HG02938 (cell line): ENCODE results near the gene WDR73.

Experiments
- ATAC-seq: cut with Tn5 transposase; IDR thresholded peaks from one replicate; pipeline ENCODE4 v1.9.1; 2021; ENCODE audit warnings: mild to moderate bottlenecking, moderate library complexity; ENCODE audit not compliant: unreplicated experiment

WDR73 gene

GRCh38 chr15:84620626-84621025, 33.5 kb downstream of the WDR73 start:
- no peak for ATAC-seq

DNA sequence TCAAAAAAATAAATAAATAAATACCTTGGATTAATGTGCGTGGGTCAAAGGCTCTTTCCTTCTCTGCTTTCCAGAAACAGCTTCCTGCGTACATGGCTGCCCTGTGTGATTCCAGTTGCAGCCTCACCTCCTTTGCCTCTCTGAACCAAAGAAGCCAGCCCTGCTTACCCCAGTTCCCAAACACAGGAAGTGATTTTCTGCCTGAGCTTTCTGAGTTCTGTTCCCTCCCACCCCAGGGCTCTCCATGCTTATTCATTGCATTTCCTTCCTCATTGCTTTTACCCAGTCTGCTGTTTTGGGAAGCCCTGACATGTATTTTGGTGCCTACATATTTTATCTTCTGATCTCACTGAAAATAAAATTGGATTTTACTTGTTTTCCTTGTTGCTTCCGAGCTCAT, 37.8 kb downstream of the WDR73 start:
- ATAC-seq, result no peak

GRCh38 chr15:84611631-84612030, 42.5 kb downstream of the WDR73 start:
- ATAC-seq, result no peak

DNA sequence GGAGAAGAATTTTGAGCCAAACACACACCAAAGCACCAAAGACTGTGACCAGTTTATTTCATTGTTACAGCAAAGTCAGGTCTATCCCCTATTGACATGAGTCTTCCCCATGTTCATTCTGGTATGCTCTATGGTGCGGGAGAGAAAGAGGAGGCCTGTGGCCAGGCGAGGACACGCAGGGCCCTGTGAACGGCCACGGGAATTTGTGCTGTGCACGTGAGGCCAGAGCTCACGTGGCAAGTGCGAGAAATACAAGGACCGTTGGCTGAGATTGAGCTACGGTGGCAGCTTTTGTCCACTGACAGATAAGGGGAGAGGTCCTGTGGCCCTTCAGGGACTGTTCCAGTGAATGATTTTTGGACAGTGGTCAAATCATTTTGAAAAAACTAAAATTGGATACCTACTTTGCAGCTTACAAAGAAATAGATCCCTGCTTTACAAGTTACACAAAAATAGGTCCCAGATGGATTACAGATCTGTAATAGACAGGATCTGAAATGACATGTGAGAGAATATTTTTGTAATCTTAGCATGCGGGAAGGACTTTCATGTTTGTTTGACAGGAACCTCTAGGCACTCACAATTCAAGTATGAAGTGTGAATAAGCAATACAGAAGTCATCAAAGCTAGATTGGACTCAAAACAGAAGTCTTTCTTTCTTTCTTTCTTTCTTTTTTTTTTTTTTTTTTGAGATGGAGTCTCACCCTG, 44.1 kb downstream of the WDR73 start:
- ATAC-seq, result no peak

GRCh38 chr15:84608707-84609284, 45.3 kb downstream of the WDR73 start:
- no peak for ATAC-seq

DNA sequence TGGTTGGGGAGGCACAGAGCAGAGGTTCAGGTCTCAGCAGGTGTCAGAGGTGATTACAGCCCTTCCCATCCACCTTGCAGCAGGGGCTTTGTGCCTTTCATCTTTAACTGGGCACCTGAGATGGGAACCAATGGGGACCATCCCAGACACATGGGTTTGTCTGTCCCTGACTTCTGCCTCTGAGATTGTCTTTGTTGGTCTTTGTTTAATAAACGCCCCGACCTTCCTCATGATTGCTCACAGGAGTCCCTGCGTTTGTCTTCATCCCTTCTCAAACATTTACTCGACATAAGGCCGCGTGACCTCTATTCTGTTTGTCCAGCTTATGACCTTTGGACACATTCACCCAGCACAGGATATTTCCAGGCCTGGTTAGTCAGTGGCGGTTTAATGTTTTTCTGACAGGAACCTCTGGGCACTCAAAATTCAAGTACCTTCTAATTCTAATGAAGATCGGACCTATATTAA, 47.4 kb downstream of the WDR73 start:
- no peak for ATAC-seq

DNA sequence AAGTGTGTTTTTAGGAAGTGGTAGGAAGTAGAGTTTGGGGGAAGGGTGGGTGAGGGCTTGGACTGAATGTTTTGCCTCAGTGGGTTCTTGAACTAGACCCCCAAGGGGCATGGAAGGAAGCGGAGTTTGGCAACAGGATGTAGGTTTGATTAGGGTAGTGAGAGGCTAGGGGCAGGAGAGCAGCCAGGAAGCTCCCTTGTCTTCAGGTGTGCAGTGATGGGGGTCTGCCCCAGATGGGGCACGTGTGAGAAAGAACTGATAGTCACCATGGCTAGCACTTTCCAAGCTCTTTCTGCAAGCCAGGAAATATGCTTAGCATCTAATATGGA, 48.6 kb downstream of the WDR73 start:
- ATAC-seq, result no peak

DNA sequence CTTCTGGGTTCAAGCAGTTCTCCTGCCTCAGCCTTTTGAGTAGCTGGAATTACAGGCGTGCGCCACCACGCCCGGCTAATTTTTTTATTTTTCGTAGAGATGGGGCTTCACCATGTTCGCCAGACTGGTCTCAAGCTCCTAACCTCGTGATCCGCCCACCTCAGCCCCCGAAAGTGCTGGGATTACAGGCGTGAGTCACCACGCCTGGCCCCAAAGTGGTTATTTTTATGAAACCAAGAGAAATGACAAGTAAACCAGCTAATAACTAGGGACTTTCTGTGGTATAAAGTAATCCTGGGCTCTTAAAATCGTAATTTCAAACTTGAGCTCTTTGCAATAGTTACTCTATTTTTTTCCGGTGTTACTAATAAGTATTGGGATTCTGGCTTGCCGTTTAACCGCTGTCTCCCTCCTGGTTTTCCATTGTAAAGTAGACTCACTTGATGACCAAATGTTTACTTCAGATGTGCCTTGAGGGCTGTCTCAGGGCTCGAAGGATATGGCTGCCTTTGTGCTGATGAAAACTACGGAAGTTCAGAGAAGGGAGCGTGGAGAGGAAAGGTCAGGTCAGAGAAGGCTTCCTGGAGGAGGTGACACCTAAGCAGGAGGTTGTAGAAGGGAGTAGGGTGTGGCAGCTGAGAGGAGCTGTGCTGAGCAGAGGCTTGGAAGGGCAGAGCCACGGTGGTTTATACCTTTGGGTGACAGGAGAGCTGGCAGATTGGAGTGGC, 49.1 kb downstream of the WDR73 start:
- ATAC-seq, result no peak

- ATAC-seq, result no peak
These were observed 50.3 kb downstream of the WDR73 start for GRCh38 chr15:84603630-84604379.

DNA sequence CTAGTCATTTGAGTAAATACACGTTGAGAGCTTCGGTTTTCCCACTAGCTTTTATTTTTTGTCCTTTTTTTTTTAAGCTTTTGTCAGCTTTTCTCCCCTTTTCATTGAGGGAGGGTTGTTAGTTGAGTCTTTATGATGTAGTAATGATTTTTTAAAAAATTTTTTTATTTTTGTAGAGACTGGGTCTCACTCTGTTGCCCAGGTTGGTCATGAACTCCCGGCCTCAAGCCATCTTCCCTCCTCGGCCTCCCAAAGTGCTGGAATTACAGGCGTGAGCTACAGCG, 52.6 kb downstream of the WDR73 start:
- ATAC-seq, result no peak

- peak; percentile 90 for ATAC-seq
These were observed 53.2 kb downstream of the WDR73 start, which contains the start of gene ZSCAN2 for GRCh38 chr15:84600687-84601554. Gene ZSCAN2, plus strand, starts transcription at chr15:84601009. Its CDS starts 2,919 bp downstream, at chr15:84603928.

- peak; percentile 11 for ATAC-seq
These were observed 53.8 kb downstream of the WDR73 start for GRCh38 chr15:84600331-84600686.

GRCh38 chr15:84599906-84600305, 54.2 kb downstream of the WDR73 start:
- no peak for ATAC-seq

DNA sequence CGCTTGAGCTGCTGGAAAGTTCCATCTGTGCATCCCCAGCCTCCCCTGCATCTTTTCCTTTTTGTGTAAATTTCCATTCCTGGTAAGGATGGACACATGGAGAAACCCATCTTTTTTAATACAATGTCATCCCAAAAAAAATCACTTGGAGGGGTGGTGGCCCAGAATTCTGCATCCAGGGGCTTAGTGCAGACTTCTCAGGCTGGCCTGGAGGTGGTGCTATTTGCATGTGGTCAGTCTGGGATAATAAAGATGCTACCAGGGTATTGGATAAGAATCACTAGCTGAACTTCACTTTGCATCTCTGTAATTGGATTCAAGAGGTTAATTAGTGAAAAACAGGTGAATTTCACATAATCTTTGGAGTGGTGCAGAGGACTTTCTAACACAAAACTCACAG, 55.1 kb downstream of the WDR73 start:
- no peak for ATAC-seq

GRCh38 chr15:84598250-84598649, 55.8 kb downstream of the WDR73 start:
- peak; percentile 53 for ATAC-seq

DNA sequence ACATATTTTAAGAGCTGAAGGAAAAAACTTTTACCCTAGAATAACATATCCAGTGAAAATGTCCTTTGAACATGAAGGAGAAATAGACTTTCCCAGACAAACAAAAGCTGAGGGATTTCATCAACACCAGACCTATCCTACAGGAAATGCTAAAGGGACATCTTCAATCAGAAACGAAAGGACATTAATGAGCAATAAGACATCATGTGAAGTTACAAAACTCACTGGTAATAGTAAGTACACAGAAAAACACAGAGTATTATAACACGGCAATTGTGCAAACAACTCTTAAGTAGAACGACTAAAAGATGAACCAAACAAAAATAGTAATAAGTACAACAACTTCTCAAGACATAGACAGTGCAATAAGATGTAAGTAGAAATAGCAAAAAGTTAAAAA, 56.8 kb downstream of the WDR73 start:
- no peak for ATAC-seq

DNA sequence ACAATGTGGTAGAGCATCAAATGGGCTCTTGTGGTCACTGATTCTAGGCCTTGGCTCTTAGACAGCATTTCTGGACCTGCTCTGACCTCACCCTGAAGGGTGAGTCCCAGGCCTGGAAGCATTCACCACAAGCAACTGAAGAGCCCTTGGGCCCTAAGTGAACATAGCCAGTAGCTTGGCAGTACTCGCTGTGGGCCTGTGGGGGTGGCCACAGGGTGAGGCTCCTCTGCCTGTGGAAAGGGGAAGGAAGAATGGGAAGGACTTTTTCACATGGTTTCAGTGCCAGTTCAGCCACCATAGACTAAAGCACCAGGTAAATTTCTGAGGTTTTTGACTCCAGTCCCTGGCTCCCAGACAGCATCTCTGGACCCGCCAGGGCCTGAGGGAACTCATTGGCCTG, 58.4 kb downstream of the WDR73 start:
- no peak for ATAC-seq

DNA sequence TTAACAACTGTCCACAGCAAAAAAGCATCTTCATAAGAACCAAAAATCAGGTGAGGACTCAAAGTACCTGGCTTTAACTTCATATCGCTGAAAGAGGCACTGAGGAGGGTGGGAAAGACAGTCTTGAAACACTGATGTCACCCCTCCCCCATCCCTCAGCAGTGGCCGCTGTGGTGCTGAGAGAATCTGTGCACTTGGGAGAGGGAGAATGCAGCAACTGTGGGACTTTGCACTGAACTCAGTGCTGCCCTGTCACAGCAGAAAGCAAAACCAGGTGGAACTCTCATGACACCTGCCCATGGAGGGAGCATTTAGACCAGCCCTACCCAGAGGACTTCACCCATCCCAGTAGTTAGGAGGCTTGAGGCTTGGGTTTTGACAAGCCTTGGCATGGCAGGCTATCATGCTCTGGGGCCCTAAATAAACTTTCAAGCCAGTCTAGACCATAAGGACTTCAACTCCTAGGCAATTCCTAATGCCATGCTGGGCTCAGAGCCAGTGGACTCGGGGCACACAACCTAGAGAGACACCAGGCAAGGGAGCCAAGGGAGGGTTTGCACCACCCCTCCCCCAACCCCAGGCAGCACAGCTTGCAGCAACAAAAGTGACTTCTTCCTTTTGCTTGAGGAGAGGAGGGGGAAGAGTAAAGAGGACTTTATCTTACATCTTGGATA, 59.3 kb downstream of the WDR73 start:
- ATAC-seq, result no peak

DNA sequence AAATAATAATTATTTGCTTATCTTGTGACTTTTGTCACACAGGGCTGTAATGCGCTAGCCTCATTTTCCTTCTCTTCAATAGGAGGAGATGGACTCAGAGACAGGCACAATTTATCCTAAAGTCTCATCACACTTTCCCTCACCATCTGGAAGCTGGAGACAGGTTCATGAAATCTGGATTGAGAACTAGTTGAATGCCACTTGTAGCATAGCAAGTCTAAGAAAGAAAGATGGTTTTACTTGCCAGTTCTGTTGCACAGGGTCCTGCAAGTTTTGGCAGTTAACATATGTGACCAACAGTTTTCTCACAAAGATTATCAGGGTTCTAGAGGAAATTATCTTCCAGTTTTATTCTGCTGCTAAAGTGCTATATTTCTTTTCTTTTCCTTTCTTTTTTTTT, 62.3 kb downstream of the WDR73 start:
- no peak for ATAC-seq

- ATAC-seq, result no peak
These were observed 63.7 kb downstream of the WDR73 start for GRCh38 chr15:84590406-84590805.
